Airway epithelial cell (primary cell): ENCODE results near the gene FIP1L1. TPM values are rescaled to one million over a fixed set of nuclear protein-coding genes. Genes with fewer than 3 reads are reported as not detected.

ENCODE experiments used
- total RNA-seq: library from RNA; depleted of rRNA; stranded (reverse); fragments of >200 nt; gene quantifications from 2 replicates; pipeline ENCODE4 v1.2.3, GENCODE V29; 2015

Gene FIP1L1
- 32.0 and 39.8 TPM in 2 replicates for total RNA-seq

GRCh38 chr4:53377319-53378170 is at the start of gene FIP1L1:
Gene FIP1L1 (plus strand): TSS chr4:53377641. CDS start chr4:53377839, 198 bp downstream.

GRCh38 chr4:53365486-53366300 is 11.7 kb upstream of the FIP1L1 start, which contains the start of gene SCFD2:
Gene SCFD2 (minus strand): TSS chr4:53366061.

Other genes starting within 250 kb of the FIP1L1 start
- gene SCFD2, start 11.6 kb upstream of the FIP1L1 start, total RNA-seq = 11.6 and 12.8 TPM in 2 replicates
- gene LNX1, start 213.8 kb downstream of the FIP1L1 start, total RNA-seq = 3.6 and 5.4 TPM in 2 replicates